Neural progenitor cell (in vitro differentiated cells): ENCODE results near the gene LACTB. TPM values are rescaled to one million over a fixed set of nuclear protein-coding genes. Genes with fewer than 3 reads are reported as not detected.

Experiments used
- DNase-seq: peaks from one replicate; pipeline ENCODE4 v3.0.0-alpha.2; 2016; ENCODE audit warnings: low spot score
- H2AFZ ChIP-seq: fragments of 200-600 bp; sonication (generic); replicated peaks from 2 replicates; pipeline ENCODE4 v1.6.1; 2016; ENCODE audit warnings: antibody characterized with exemption
- H3F3A ChIP-seq: fragments of 200-600 bp; sonication (generic); 2 replicates; pipeline ENCODE4 v1.6.1; 2016; ENCODE audit warnings: antibody characterized with exemption, low read depth
- H3K27ac ChIP-seq: fragments of 200-600 bp; sonication (generic); 2 replicates; pipeline ENCODE4 v1.5.1; 2016; ENCODE audit warnings: mild to moderate bottlenecking
- H3K27me3 ChIP-seq: fragments of 200-600 bp; sonication (generic); 2 replicates; pipeline ENCODE4 v1.6.1; 2016; ENCODE audit warnings: mild to moderate bottlenecking, moderate library complexity
- H3K36me3 ChIP-seq: fragments of 200-600 bp; sonication (generic); 2 replicates; pipeline ENCODE4 v1.5.1; 2016
- H3K4me1 ChIP-seq: fragments of 200-600 bp; sonication (generic); 2 replicates; pipeline ENCODE4 v1.6.1; 2016; ENCODE audit warnings: mixed run types
- H3K4me2 ChIP-seq: fragments of 200-600 bp; sonication (generic); 2 replicates; pipeline ENCODE4 v1.6.1; 2016
- H3K4me3 ChIP-seq: fragments of 200-600 bp; sonication (generic); 2 replicates; pipeline ENCODE4 v1.5.1; 2016
- H3K79me2 ChIP-seq: fragments of 200-600 bp; sonication (generic); 2 replicates; pipeline ENCODE4 v1.6.1; 2016; ENCODE audit warnings: low read depth
- H3K9ac ChIP-seq: fragments of 200-600 bp; sonication (generic); 2 replicates; pipeline ENCODE4 v1.6.1; 2016
- H3K9me3 ChIP-seq: fragments of 200-600 bp; sonication (generic); 2 replicates; pipeline ENCODE4 v1.5.1; 2016; ENCODE audit warnings: low read depth
- H4K20me1 ChIP-seq: fragments of 200-600 bp; sonication (generic); 2 replicates; pipeline ENCODE4 v1.6.1; 2016; ENCODE audit warnings: low read depth
- H3K27ac Mint-ChIP-seq: 3 replicates; pipeline ENCODE4 v1.8.0; 2021; ENCODE audit warnings: mixed read lengths
- H3K27me3 Mint-ChIP-seq: 2 replicates; pipeline ENCODE4 v1.8.0; 2022; ENCODE audit warnings: low read depth, mild to moderate bottlenecking, inconsistent platforms, moderate library complexity, mixed read lengths; ENCODE audit not compliant: insufficient read depth
- H3K36me3 Mint-ChIP-seq: 3 replicates; pipeline ENCODE4 v1.8.0; 2021; ENCODE audit warnings: mixed read lengths
- H3K4me1 Mint-ChIP-seq: 3 replicates; pipeline ENCODE4 v1.8.0; 2021; ENCODE audit warnings: mixed read lengths
- H3K4me3 Mint-ChIP-seq: 3 replicates; pipeline ENCODE4 v1.8.0; 2021; ENCODE audit warnings: mild to moderate bottlenecking, moderate library complexity, mixed read lengths
- H3K9me3 Mint-ChIP-seq: 3 replicates; pipeline ENCODE4 v1.8.0; 2020; ENCODE audit warnings: mixed read lengths
- CTCF ChIP-seq: fragments of 200-600 bp; sonication (generic); IDR thresholded peaks from 2 replicates; pipeline ENCODE4 v1.5.1; 2017; ENCODE audit warnings: antibody characterized with exemption, mild to moderate bottlenecking
- EZH2 ChIP-seq: fragments of 200-600 bp; sonication (generic); IDR thresholded peaks from 2 replicates; pipeline ENCODE4 v1.6.1; 2017; ENCODE audit warnings: antibody characterized with exemption, mild to moderate bottlenecking, moderate library complexity
- EZH2phosphoT487 ChIP-seq: fragments of 200-600 bp; sonication (generic); IDR thresholded peaks from 2 replicates; pipeline ENCODE4 v1.6.1; 2017; ENCODE audit warnings: antibody characterized with exemption
- total RNA-seq: library from RNA; depleted of rRNA; stranded (reverse); fragments of >200 nt; gene quantifications from 2 replicates; pipeline ENCODE4 v1.2.3, GENCODE V29; 2015; ENCODE audit warnings: low replicate concordance

LACTB gene
- total RNA-seq, 1 donor from 2014 or later: 3.6 TPM

DNA sequence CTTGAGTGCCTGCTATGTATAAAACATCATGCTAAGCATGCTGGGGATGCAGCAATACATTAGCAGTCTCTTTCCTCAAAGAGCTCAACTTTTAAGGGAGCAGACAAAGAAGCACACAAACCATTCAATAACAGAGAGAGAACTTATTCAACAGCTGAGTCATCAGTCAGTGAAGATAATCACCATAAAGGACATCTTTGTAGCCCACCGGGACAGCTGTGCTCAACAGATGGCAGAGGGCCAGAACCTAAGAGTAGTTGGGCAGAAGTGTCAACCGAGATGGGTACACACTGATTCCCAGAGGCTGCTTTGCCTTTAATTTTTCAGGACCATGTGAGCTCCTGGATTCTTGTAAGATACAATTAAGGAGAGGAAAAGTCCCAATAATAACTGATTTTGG lies 63.5 kb downstream of the LACTB start:
- Histone ChIP-seq H3K27ac (no peak overlapping the region), H3K4me1 (peaks cover 14% of the 10 kb centered on the region), H3K4me3 (no peak overlapping the region), H3F3A (peaks cover 12% of the 10 kb centered on the region), H3K27me3 (no peaks in the 10 kb centered on the region), H2AFZ (no peak overlapping the region), H3K79me2 (peaks cover 5% of the 10 kb centered on the region), H4K20me1 (no peaks in the 10 kb centered on the region), H3K9ac (no peak overlapping the region), H3K36me3 (no peaks in the 10 kb centered on the region), H3K4me2 (no peak overlapping the region), H3K9me3 (no peaks in the 10 kb centered on the region)
- Mint-ChIP-seq H3K4me3 (no peak overlapping the region), H3K4me1 (peaks cover 32% of the 10 kb centered on the region), H3K9me3 (no peaks in the 10 kb centered on the region), H3K27me3 (peaks cover 3% of the 10 kb centered on the region), H3K27ac (no peak overlapping the region), H3K36me3 (no peaks in the 10 kb centered on the region)
- no peak for DNase-seq
- TF ChIP-seq CTCF: no peak
- no peak for TF ChIP-seq EZH2
- no peak for TF ChIP-seq EZH2phosphoT487

DNA sequence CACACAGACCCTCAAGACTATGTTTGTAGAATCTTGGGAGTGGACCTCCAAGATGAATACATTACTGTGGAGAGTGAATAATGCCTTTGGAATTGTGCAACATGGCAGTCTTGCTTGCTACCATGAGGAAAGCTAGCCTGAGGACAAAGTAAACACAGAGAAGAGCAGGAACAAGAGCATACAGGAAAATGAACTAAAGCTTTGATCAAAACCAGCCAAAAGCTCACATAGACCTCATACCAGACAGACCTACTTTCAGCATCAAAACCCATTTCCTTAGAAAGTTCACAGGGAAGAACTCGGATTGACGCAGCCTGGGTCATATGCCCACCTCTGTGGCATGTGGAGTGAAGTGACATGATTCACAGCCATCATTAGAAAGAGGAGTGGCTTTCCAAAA lies 64.4 kb downstream of the LACTB start:
- Histone ChIP-seq H3K4me1 (peaks cover 20% of the 10 kb centered on the region), H3K9me3 (no peaks in the 10 kb centered on the region), H3K36me3 (no peaks in the 10 kb centered on the region), H3F3A (peaks cover 12% of the 10 kb centered on the region), H3K9ac (no peak overlapping the region), H3K79me2 (peaks cover 13% of the 10 kb centered on the region), H3K4me2 (no peak overlapping the region), H2AFZ (no peak overlapping the region), H4K20me1 (peaks cover 7% of the 10 kb centered on the region), H3K27ac (no peak overlapping the region), H3K27me3 (no peaks in the 10 kb centered on the region), H3K4me3 (no peak overlapping the region)
- H3K9me3 Mint-ChIP-seq: no peaks in the 10 kb centered on the region
- H3K27ac Mint-ChIP-seq: no peak overlapping the region
- TF ChIP-seq EZH2phosphoT487 (no peak), EZH2 (no peak), CTCF (no peak)
- DNase-seq: no peak
- peaks cover 39% of the 10 kb centered on the region for H3K4me1 Mint-ChIP-seq
- H3K36me3 Mint-ChIP-seq: no peaks in the 10 kb centered on the region
- no peak overlapping the region for H3K4me3 Mint-ChIP-seq
- H3K27me3 Mint-ChIP-seq: peaks cover 3% of the 10 kb centered on the region

DNA sequence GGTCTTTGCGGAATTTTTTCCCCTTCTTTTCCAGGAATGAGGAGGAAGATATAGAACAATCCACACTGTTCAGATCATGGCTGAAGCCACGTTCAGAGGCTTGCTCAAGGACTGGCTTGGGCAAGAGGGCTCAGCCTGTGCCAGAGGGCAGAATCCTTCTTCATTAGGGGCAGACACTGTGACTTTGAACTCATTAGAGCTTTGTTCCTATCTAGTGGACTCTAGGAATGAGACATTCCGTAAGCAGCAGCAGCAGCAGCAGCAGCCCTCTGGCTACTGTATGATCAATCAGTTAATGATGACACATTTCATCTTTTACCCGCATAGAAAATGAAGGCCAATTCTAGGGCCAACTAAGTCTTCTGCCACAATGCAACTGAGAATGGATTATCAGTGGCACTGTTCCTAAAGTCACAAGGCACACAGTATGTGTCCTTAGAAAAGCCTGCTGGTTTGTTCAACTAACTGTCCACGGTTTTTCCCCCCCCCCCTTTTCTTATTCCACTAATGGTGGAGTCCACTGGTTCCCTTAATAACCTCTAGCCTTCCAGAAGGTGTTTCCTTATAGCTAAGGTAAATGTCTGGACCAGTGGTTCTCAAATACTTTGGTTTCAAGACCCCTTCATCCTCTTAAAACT lies 66.0 kb downstream of the LACTB start:
- Histone ChIP-seq H3K9me3 (no peaks in the 10 kb centered on the region), H4K20me1 (peaks cover 22% of the 10 kb centered on the region), H3K4me2 (peak overlapping the region; percentile 81), H3K4me1 (peaks cover 28% of the 10 kb centered on the region), H2AFZ (no peak overlapping the region), H3F3A (peaks cover 12% of the 10 kb centered on the region), H3K36me3 (no peaks in the 10 kb centered on the region), H3K27ac (no peak overlapping the region), H3K4me3 (peak overlapping the region; percentile 98), H3K9ac (no peak overlapping the region), H3K27me3 (no peaks in the 10 kb centered on the region), H3K79me2 (peaks cover 30% of the 10 kb centered on the region)
- Mint-ChIP-seq H3K9me3 (no peaks in the 10 kb centered on the region), H3K36me3 (no peaks in the 10 kb centered on the region), H3K4me1 (peaks cover 51% of the 10 kb centered on the region), H3K4me3 (peak overlapping the region; percentile 88), H3K27me3 (peaks cover 3% of the 10 kb centered on the region), H3K27ac (peak overlapping the region; percentile 86)
- no peak for DNase-seq
- TF ChIP-seq EZH2: no peak
- TF ChIP-seq EZH2phosphoT487: no peak
- TF ChIP-seq CTCF: no peak
